Left lung (tissue), 14 donors: ENCODE measurements around the gene ZNF718. TPM values are rescaled to one million over a fixed set of nuclear protein-coding genes. Genes with fewer than 3 reads are reported as not detected.
A peak's percentile ranks its signal among the peaks of the same experiment; 100 is the strongest.
"Not testable (repeated sequence)": the region's sequence is repeated elsewhere in the genome, so short reads cannot be mapped to it uniquely, and the experiment has no call there.

ENCODE experiments used
- ATAC-seq: fragments of 200-7000 bp; cut with Tn5 transposase; one replicate; pipeline ENCODE4 v1.9.1; 2020; ENCODE audit warnings: moderate library complexity
- DNase-seq, 4 donors: peaks; one replicate each; pipeline ENCODE4 v3.0.0-alpha.2; 2013 to 2020
- H3K27ac ChIP-seq, 2 donors: fragments of 200-600 bp; sonication (generic) in 1 of 2; one replicate each; pipeline versions ENCODE4 v1.5.0 to v1.8.0; 2020 to 2021
- H3K27me3 ChIP-seq, 2 donors: fragments of 200-600 bp; sonication (generic) in 1 of 2; one replicate each; pipeline versions ENCODE4 v1.5.0 to v1.8.0; 2020 to 2021
- H3K36me3 ChIP-seq, 2 donors: fragments of 200-600 bp; sonication (generic) in 1 of 2; one replicate each; pipeline versions ENCODE4 v1.5.0 to v1.8.0; 2020 to 2021
- H3K4me1 ChIP-seq, 2 donors: fragments of 200-600 bp; one replicate each; pipeline ENCODE4 v1.8.0; 2021
- H3K4me3 ChIP-seq, 2 donors: fragments of 200-600 bp; sonication (generic) in 1 of 2; one replicate each; pipeline versions ENCODE4 v1.5.0 to v1.8.0; 2020 to 2021; ENCODE audit warnings: mild to moderate bottlenecking in 1 of 2
- H3K9me3 ChIP-seq, 2 donors: fragments of 200-600 bp; sonication (generic) in 1 of 2; one replicate each; pipeline versions ENCODE4 v1.5.0 to v1.8.0; 2020 to 2021
- intact Hi-C, 2 donors: fragments of 100-400 bp; cut with DNase I; formaldehyde crosslinking; loops; one replicate each; pipeline versions ENCODE4 v1.11.2 to v1.14.2; 2022
- long read RNA-seq, 12 donors: library from polyadenylated mRNA in 2 of 12; unstranded in 2 of 12; transcript quantifications; one replicate each; pipeline ENCODE4 v2.0.0 and lab custom pipeline, GENCODE V29; 2019 to 2026
- polyA plus RNA-seq, 6 donors: library from polyadenylated mRNA; unstranded; fragments of 120-200 nt; gene quantifications; one replicate each; pipeline ENCODE4 v1.2.1, GENCODE V29; 2013; ENCODE audit not compliant: insufficient read length in 6 of 6
- total RNA-seq, 2 donors: library from RNA; stranded (reverse); fragmentation: NEBNext Ultra II Directional; extraction: Animal tissue kit (Norgen Biotek cat#: 25700); gene quantifications; one replicate each; pipeline ENCODE4 v1.2.1, GENCODE V29; 2021
- TF ChIP-seq, protein P1 (sequence below), 2 donors: fragments of 200-600 bp; sonication (generic) in 1 of 2; IDR thresholded peaks; one replicate each; pipeline versions ENCODE4 v1.5.0 to v1.8.0; 2021; ENCODE audit warnings: antibody characterized with exemption in 2 of 2
- donor health status: DM: no; HTN: yes; CAD: no.
- donor health status: DM: no; HTN: no; CAD: no.

Gene ZNF718
- 1 to 10 TPM; 6.4 to 9.2 TPM for total RNA-seq
- 10 to 100 TPM in 4 of 6 donors, 1 to 10 TPM in 2; 7.6 to 21.4 (median 14.8) TPM for polyA plus RNA-seq
- long read RNA-seq, donor 1, partial matches to known transcripts: 0 of 2 reads
- long read RNA-seq, donor 1, other reads (novel, unspliced or antisense): 0 of 2 reads
- long read RNA-seq, donor 2, partial matches to known transcripts: 0 of 10 reads
- long read RNA-seq, donor 2, other reads (novel, unspliced or antisense): 9 of 10 reads
- long read RNA-seq, donor 3, partial matches to known transcripts: 7 of 14 reads
- long read RNA-seq, donor 3, other reads (novel, unspliced or antisense): 6 of 14 reads
- long read RNA-seq, donor 4, partial matches to known transcripts: 2 of 4 reads
- long read RNA-seq, donor 4, other reads (novel, unspliced or antisense): 2 of 4 reads
- long read RNA-seq, donor 5, partial matches to known transcripts: 12 of 14 reads
- long read RNA-seq, donor 5, other reads (novel, unspliced or antisense): 0 of 14 reads
- long read RNA-seq, donor 6, partial matches to known transcripts: 5 of 5 reads
- long read RNA-seq, donor 6, other reads (novel, unspliced or antisense): 0 of 5 reads
- long read RNA-seq, donor 7: 0 reads
- long read RNA-seq, donor 8, partial matches to known transcripts: 0 of 1 reads
- long read RNA-seq, donor 8, other reads (novel, unspliced or antisense): 0 of 1 reads
- long read RNA-seq, donor 9: 0 reads
- long read RNA-seq, donor 10, partial matches to known transcripts: 0 of 1 reads
- long read RNA-seq, donor 10, other reads (novel, unspliced or antisense): 1 of 1 reads
- long read RNA-seq, donor 11, partial matches to known transcripts: 0 of 14 reads
- long read RNA-seq, donor 11, other reads (novel, unspliced or antisense): 12 of 14 reads
- long read RNA-seq, donor 12: 0 reads

- Histone ChIP-seq H3K9me3 (peaks cover 0 to 29% of the 10 kb centered on the region in 2 donors), H3K36me3 (peaks cover 0 to 6% of the 10 kb centered on the region in 2 donors), H3K4me3 (peak within 1 kb of the TSS; percentile 70 to 72), H3K4me1 (peaks cover 4 to 27% of the 10 kb centered on the region in 2 donors), H3K27me3 (no peaks in the 10 kb centered on the region), H3K27ac (peak within 1 kb of the TSS; percentile 84 to 89)
- TF ChIP-seq, protein P1, sequence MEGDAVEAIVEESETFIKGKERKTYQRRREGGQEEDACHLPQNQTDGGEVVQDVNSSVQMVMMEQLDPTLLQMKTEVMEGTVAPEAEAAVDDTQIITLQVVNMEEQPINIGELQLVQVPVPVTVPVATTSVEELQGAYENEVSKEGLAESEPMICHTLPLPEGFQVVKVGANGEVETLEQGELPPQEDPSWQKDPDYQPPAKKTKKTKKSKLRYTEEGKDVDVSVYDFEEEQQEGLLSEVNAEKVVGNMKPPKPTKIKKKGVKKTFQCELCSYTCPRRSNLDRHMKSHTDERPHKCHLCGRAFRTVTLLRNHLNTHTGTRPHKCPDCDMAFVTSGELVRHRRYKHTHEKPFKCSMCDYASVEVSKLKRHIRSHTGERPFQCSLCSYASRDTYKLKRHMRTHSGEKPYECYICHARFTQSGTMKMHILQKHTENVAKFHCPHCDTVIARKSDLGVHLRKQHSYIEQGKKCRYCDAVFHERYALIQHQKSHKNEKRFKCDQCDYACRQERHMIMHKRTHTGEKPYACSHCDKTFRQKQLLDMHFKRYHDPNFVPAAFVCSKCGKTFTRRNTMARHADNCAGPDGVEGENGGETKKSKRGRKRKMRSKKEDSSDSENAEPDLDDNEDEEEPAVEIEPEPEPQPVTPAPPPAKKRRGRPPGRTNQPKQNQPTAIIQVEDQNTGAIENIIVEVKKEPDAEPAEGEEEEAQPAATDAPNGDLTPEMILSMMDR (IDR thresholded peaks at IDR 0.05): no peak
- ATAC-seq (peak; percentile 99), DNase-seq (peak; percentile 91 to 95 (median 94))
- intact Hi-C loops: no loop called here
Measured at GRCh38 chr4:124275-125081, at the start of gene ZNF718. ZNF718 (plus strand) TSS chr4:124501; CDS start chr4:124671, 170 bp downstream.

GRCh38 chr4:85951-86350 lies 38.4 kb upstream of the ZNF718 start:
- TF ChIP-seq, protein P1 (IDR thresholded peaks at IDR 0.05): no peak
- Histone ChIP-seq H3K4me3 (no peak overlapping the region), H3K36me3 (peaks cover 0 to 76% of the 10 kb centered on the region in 2 donors), H3K27me3 (no peaks in the 10 kb centered on the region), H3K4me1 (no peaks in the 10 kb centered on the region), H3K27ac (no peak overlapping the region), H3K9me3 (peaks cover 26 to 100% of the 10 kb centered on the region in 2 donors)
- intact Hi-C loops: no loop called here
- no peak for ATAC-seq
- DNase-seq: no peak

DNA sequence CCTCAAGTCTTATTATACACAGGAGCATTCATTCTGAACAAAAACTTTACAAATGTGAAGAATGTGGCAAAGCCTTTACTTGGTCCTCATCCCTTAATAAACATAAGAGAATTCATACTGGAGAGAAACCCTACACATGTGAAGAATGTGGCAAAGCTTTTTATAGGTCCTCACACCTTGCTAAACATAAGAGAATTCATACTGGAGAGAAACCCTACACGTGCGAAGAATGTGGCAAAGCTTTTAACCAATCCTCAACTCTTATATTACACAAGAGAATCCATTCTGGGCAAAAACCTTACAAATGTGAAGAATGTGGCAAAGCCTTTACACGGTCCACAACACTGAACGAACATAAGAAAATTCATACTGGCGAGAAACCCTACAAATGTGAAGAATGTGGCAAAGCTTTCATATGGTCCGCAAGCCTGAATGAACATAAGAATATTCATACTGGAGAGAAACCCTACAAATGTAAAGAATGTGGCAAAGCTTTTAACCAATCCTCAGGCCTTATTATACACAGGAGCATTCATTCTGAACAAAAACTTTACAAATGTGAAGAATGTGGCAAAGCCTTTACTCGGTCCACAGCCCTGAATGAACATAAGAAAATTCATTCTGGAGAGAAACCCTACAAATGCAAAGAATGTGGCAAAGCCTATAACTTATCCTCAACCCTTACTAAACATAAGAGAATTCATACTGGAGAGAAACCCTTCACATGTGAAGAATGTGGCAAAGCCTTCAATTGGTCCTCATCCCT lies 37.6 kb upstream of the ZNF718 start:
- peaks cover 0 to 68% of the 10 kb centered on the region in 2 donors for H3K36me3 ChIP-seq
- DNase-seq, intact Hi-C loops, H3K4me1 ChIP-seq, H3K27me3 ChIP-seq, H3K27ac ChIP-seq, ATAC-seq, H3K4me3 ChIP-seq: not testable (repeated sequence)
- H3K9me3 ChIP-seq: peaks cover 26 to 100% of the 10 kb centered on the region in 2 donors

DNA sequence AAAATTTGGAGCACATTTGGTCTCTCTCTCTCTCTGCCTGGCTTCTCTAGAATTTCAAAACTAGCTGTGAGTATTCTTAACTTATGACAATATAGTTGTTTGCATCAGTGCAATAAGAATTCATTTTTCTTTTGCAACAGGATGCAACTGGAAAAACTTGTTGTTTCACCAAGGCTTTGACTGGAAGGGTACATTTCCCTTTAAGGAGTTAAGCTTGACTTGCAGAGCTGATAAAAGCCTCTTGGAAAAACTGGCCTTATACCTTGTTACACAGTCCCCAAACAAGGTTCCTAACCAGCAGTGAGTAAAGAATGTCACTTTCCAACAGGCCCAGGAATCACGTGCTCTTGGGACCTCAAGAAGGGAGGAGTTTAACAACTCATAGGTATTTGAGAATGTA lies 25.9 kb upstream of the ZNF718 start:
- intact Hi-C loops: no loop called here
- no peaks in the 10 kb centered on the region for H3K27me3 ChIP-seq
- H3K9me3 ChIP-seq: peaks cover 0 to 100% of the 10 kb centered on the region in 2 donors
- H3K36me3 ChIP-seq: no peaks in the 10 kb centered on the region
- DNase-seq (no peak), ATAC-seq (no peak)
- H3K27ac ChIP-seq: no peak overlapping the region
- no peak overlapping the region for H3K4me3 ChIP-seq
- no peaks in the 10 kb centered on the region for H3K4me1 ChIP-seq
- TF ChIP-seq, protein P1 (IDR thresholded peaks at IDR 0.05): no peak

DNA sequence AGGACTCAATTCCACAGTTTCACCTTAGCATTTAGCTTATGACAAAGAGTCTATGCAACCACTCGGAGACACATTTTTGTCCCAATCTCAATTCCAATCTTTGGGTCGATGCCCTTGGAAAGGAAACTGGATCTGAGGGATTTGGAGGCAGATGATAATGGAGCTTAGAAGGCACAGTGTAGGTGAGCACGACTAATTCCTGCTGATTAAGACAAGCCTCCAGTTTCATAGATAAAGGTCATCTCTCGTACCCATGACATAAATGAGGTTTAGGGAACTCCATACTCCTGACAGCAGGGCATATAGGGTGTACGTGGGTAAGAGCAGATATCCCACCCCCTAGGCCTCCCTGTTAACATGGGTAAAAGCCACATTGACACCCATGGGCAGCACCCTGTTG lies 24.4 kb upstream of the ZNF718 start:
- DNase-seq: no peak
- no peak overlapping the region for H3K27ac ChIP-seq
- ATAC-seq: no peak
- H3K36me3 ChIP-seq: no peaks in the 10 kb centered on the region
- intact Hi-C loops: no loop called here
- H3K27me3 ChIP-seq: no peaks in the 10 kb centered on the region
- TF ChIP-seq, protein P1 (IDR thresholded peaks at IDR 0.05): no peak
- H3K9me3 ChIP-seq: peaks cover 0 to 98% of the 10 kb centered on the region in 2 donors
- no peaks in the 10 kb centered on the region for H3K4me1 ChIP-seq
- H3K4me3 ChIP-seq: no peak overlapping the region
